Panc1 (cell line): ENCODE measurements around the gene RCN2. TPM values are rescaled to one million over a fixed set of nuclear protein-coding genes. Genes with fewer than 3 reads are reported as not detected.
A peak's percentile ranks its signal among the peaks of the same experiment; 100 is the strongest.

Experiments used
- ATAC-seq: fragments of 200-7000 bp; cut with Tn5 transposase; 2 replicates; pipeline ENCODE4 v1.9.1; 2020; ENCODE audit warnings: mild to moderate bottlenecking, moderate library complexity
- BruUV-seq: library from RNA; stranded (reverse); fragments of 400-500 nt; replicated peaks from 2 replicates; lab custom pipeline; 2021; lab: Mats Ljungman, UMichigan
- CTCF ChIA-PET: fragments of 300-600 bp; sonication (Branson Sonifier 250); formaldehyde crosslinking; loops from one replicate; lab custom pipeline; 2022; ENCODE audit warnings: antibody characterized with exemption; lab: Charles Lee
- POLR2A ChIA-PET: fragments of 300-600 bp; sonication (Branson Sonifier 250); formaldehyde crosslinking; loops from one replicate; lab custom pipeline; 2022; ENCODE audit warnings: antibody characterized with exemption; lab: Charles Lee
- DNase-seq: peaks from one replicate; pipeline ENCODE4 v3.0.0-alpha.2; 2010; ENCODE audit warnings: low read depth, low spot score
- H3K27ac ChIP-seq: 2 replicates; pipeline ENCODE4 v1.5.1; 2011; ENCODE audit warnings: mild to moderate bottlenecking, low read length, inconsistent platforms
- H3K27me3 ChIP-seq: fragments of 200-500 bp; sonication (Bioruptor generic); 2 replicates; pipeline ENCODE4 v1.6.0; 2014; ENCODE audit warnings: low read length, inconsistent platforms; ENCODE audit not compliant: control insufficient read depth, insufficient read depth
- H3K36me3 ChIP-seq: fragments of 200-500 bp; sonication (Bioruptor generic); 2 replicates; pipeline ENCODE4 v1.5.1; 2014; ENCODE audit warnings: inconsistent platforms, mild to moderate bottlenecking, low read length, moderate library complexity; ENCODE audit not compliant: control insufficient read depth, insufficient read depth
- H3K4me1 ChIP-seq: 2 replicates; pipeline ENCODE4 v1.5.1; 2011; ENCODE audit warnings: inconsistent platforms, mild to moderate bottlenecking, low read length, moderate library complexity; ENCODE audit not compliant: control insufficient read depth, insufficient read depth
- H3K4me3 ChIP-seq, 2 experiments: 2 replicates each; pipeline ENCODE4 v1.5.1; 2011 to 2012; ENCODE audit warnings: low read depth in 2 of 2, low read length in 2 of 2, mild to moderate bottlenecking in 2 of 2, inconsistent platforms in 1 of 2, moderate library complexity in 1 of 2
- H3K9me3 ChIP-seq: fragments of 200-500 bp; sonication (Bioruptor generic); 2 replicates; pipeline ENCODE4 v1.5.1; 2014; ENCODE audit warnings: low read depth, mild to moderate bottlenecking, inconsistent platforms, low read length, moderate library complexity; ENCODE audit not compliant: control insufficient read depth, insufficient read depth
- POLR2AphosphoS5 ChIP-seq: IDR thresholded peaks from 2 replicates; pipeline ENCODE4 v1.6.1; 2012; ENCODE audit warnings: mild to moderate bottlenecking, low read depth, low read length, moderate library complexity
- REST ChIP-seq, 2 experiments: IDR thresholded peaks; 2 replicates each; pipeline ENCODE4 v1.6.1; 2011 to 2012; ENCODE audit warnings: low read depth in 2 of 2, control low read depth in 1 of 2, low read length in 1 of 2, mild to moderate bottlenecking in 1 of 2, moderate library complexity in 1 of 2; ENCODE audit not compliant: insufficient read depth in 1 of 2
- SIN3A ChIP-seq: IDR thresholded peaks from 2 replicates; pipeline ENCODE4 v1.6.1; 2012; ENCODE audit warnings: low read depth, mild to moderate bottlenecking, low read length, moderate library complexity, borderline replicate concordance; ENCODE audit not compliant: insufficient read depth
- TCF7L2 ChIP-seq: IDR thresholded peaks from 2 replicates; pipeline ENCODE4 v1.6.1; 2011; ENCODE audit warnings: mild to moderate bottlenecking, low read depth, low read length, inconsistent platforms
- in situ Hi-C: cut with HindIII; loops from 2 replicates; pipeline ENCODE4 v1.10.0; 2016; ENCODE audit warnings: low sequenced_read_pairs, low pct_unique_long_range_greater_than_20kb
- intact Hi-C: fragments of 100-400 bp; cut with micrococcal nuclease; formaldehyde crosslinking; loops from one replicate; pipeline ENCODE4 v1.10.0; 2022; ENCODE audit not compliant: unreplicated experiment
- total RNA-seq: library from RNA; stranded (reverse); gene quantifications from one replicate; pipeline ENCODE4 v1.2.1, GENCODE V29; 2021; ENCODE audit not compliant: unreplicated experiment
- TF ChIP-seq, protein P1 (sequence below): fragments of 450-650 bp; IDR thresholded peaks from 2 replicates; pipeline ENCODE4 v1.5.1; 2017; ENCODE audit warnings: mild to moderate bottlenecking

RCN2 gene
- total RNA-seq, 1 experiment from 2014 or later = 60.7 TPM

DNA sequence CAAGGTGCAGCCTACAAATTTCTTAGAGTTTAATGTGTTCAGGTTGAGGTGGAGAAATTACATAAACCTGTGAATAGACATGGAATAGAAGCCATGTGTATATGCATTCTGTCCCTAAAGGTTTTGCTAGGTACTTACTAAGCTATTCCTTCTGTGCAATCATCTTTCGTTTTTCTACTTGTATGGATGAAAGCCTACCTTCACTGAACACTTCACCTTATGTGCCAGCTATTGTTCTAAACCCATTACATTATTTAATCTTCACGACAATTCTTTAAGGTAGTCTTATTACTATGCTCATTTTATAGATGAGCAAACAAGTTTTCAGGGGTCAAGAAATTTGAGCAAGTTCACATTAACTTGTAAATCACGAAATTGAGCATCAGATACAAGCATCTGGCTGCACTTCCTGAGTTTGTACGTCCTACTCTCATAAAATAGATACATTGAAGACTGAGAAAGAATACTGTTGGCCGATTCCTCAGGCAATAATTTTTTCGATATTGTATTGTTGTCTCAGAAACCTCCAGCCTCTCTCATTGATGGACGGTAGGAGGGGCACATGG is 635 bp upstream of the RCN2 start:
- TF ChIP-seq POLR2AphosphoS5 (no peak), SIN3A (no peak), TCF7L2 (no peak), REST (IDR thresholded peaks at IDR 0.05; ENCODE audit: insufficient read depth in 1 of 2, low read depth in 2 of 2, low read length in 1 of 2) (no peak)
- TF ChIP-seq, protein P1, sequence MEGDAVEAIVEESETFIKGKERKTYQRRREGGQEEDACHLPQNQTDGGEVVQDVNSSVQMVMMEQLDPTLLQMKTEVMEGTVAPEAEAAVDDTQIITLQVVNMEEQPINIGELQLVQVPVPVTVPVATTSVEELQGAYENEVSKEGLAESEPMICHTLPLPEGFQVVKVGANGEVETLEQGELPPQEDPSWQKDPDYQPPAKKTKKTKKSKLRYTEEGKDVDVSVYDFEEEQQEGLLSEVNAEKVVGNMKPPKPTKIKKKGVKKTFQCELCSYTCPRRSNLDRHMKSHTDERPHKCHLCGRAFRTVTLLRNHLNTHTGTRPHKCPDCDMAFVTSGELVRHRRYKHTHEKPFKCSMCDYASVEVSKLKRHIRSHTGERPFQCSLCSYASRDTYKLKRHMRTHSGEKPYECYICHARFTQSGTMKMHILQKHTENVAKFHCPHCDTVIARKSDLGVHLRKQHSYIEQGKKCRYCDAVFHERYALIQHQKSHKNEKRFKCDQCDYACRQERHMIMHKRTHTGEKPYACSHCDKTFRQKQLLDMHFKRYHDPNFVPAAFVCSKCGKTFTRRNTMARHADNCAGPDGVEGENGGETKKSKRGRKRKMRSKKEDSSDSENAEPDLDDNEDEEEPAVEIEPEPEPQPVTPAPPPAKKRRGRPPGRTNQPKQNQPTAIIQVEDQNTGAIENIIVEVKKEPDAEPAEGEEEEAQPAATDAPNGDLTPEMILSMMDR = no peak
- in situ Hi-C loops = no loop called here
- intact Hi-C loops = no loop called here
- DNase-seq (no peak), ATAC-seq (no peak)
- H3K36me3 ChIP-seq = peaks cover 22% of the 10 kb centered on the region
- H3K27ac ChIP-seq = peak overlapping the region; percentile 91
- BruUV-seq = no TSS peak
- no peaks in the 10 kb centered on the region for H3K27me3 ChIP-seq
- POLR2A ChIA-PET = interaction anchor here (0.6 kb wide), 1 partner anchor 503 kb away, joined by 3 read pairs; no protein-coding TSS in a partner anchor
- CTCF ChIA-PET = interaction anchor here (0.6 kb wide), 1 partner anchor 1963 kb away, joined by 4 read pairs; no protein-coding TSS in a partner anchor
- H3K4me3 ChIP-seq = peak overlapping the region; percentile 80 to 84
- no peaks in the 10 kb centered on the region for H3K9me3 ChIP-seq
- peaks cover 15% of the 10 kb centered on the region for H3K4me1 ChIP-seq

DNA sequence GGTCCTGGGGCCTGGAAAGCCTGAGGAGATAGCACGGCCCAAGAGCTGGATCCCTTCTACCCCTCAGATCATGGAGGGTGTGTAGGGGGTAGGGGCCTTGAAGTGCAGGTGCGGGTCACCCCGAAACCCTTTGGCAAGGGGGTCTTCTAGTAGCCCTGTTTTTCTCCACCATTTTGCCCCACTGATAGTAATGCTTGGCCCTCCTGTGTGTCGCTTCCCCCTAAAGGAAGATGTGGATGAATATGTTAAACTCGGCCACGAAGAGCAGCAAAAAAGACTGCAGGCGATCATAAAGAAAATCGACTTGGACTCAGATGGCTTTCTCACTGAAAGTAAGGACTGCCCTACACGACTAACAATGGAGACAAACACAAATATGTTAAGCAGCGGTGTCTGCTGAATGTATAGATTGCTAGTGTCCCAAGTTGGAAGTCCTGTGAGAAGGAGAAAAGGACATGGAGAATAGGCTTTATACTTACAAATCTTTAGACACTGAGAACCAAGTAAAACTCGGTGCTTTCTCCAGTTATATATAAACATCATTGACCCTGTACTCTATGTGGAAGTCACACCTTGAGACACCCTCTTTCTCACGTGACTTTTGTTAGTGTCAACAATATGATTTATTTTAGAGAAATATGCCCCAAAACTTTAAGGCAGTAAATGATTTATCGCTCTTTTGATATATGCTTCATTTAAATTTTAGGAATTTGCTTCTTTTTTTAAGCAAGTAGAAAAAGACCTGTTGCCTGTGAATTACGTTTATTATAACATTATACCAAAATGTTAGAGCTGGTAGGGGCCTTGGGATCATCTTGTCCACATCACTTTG is 802 bp downstream of the RCN2 start:
- peak; percentile 24 for ATAC-seq
- Histone ChIP-seq H3K4me3 (peak overlapping the region; percentile 78 to 84), H3K4me1 (peaks cover 15% of the 10 kb centered on the region), H3K36me3 (peaks cover 25% of the 10 kb centered on the region), H3K27me3 (no peaks in the 10 kb centered on the region), H3K27ac (peak overlapping the region; percentile 80), H3K9me3 (no peaks in the 10 kb centered on the region)
- no peak for TF ChIP-seq TCF7L2
- TF ChIP-seq, protein P1 = no peak
- TF ChIP-seq POLR2AphosphoS5 = no peak
- TF ChIP-seq SIN3A = no peak
- no peak for TF ChIP-seq REST (IDR thresholded peaks at IDR 0.05; ENCODE audit: insufficient read depth in 1 of 2, low read depth in 2 of 2, low read length in 1 of 2)
- TSS peak; percentile 62 for BruUV-seq
- in situ Hi-C loops (no loop called here), intact Hi-C loops (no loop called here)
- no peak for DNase-seq
- ChIA-PET POLR2A (no interaction called here), CTCF (no interaction called here)
